WTC11 (cell line): ENCODE measurements around the gene FOXRED1. TPM values are rescaled to one million over a fixed set of nuclear protein-coding genes. Genes with fewer than 3 reads are reported as not detected.
A peak's percentile ranks its signal among the peaks of the same experiment; 100 is the strongest.

Experiments used
- ARID4B ChIP-seq: sonication (generic); formaldehyde crosslinking; IDR thresholded peaks from 2 replicates; pipeline ENCODE4 v1.8.0; 2023; ENCODE audit warnings: missing genetic modification reagents, mild to moderate bottlenecking, borderline replicate concordance
- ATF1 ChIP-seq: sonication (generic); formaldehyde crosslinking; IDR thresholded peaks from 2 replicates; pipeline ENCODE4 v1.8.1; 2023; ENCODE audit warnings: mild to moderate bottlenecking, moderate library complexity, missing genetic modification reagents
- ATF3 ChIP-seq: sonication (generic); formaldehyde crosslinking; conservative IDR thresholded peaks from 2 replicates; pipeline ENCODE4 v1.8.1; 2022; ENCODE audit warnings: mild to moderate bottlenecking, missing genetic modification reagents
- EMX1 ChIP-seq: fragments of 250-450 bp; sonication (Bioruptor Pico); IDR thresholded peaks from 2 replicates; pipeline ENCODE4 v1.8.0; 2021; ENCODE audit warnings: mild to moderate bottlenecking
- ESRRA ChIP-seq: sonication (generic); formaldehyde crosslinking; IDR thresholded peaks from 2 replicates; pipeline ENCODE4 v1.8.1; 2022; ENCODE audit warnings: mild to moderate bottlenecking, missing genetic modification reagents, borderline replicate concordance
- FOXJ3 ChIP-seq: sonication (generic); formaldehyde crosslinking; IDR thresholded peaks from 2 replicates; pipeline ENCODE4 v1.9.0; 2021; ENCODE audit warnings: missing genetic modification reagents, mild to moderate bottlenecking, borderline replicate concordance
- FOXK1 ChIP-seq: sonication (generic); formaldehyde crosslinking; IDR thresholded peaks from 2 replicates; pipeline ENCODE4 v1.8.0; 2022; ENCODE audit warnings: mild to moderate bottlenecking, moderate library complexity, missing genetic modification reagents
- FOXP1 ChIP-seq: sonication (generic); formaldehyde crosslinking; IDR thresholded peaks from 2 replicates; pipeline ENCODE4 v1.8.0; 2022; ENCODE audit warnings: missing genetic modification reagents, mild to moderate bottlenecking, moderate library complexity, borderline replicate concordance
- FOXP4 ChIP-seq: sonication (generic); formaldehyde crosslinking; IDR thresholded peaks from 2 replicates; pipeline ENCODE4 v1.8.0; 2022; ENCODE audit warnings: mild to moderate bottlenecking, missing genetic modification reagents
- GABPB1 ChIP-seq: sonication (generic); formaldehyde crosslinking; IDR thresholded peaks from 2 replicates; pipeline ENCODE4 v1.8.1; 2023; ENCODE audit warnings: mild to moderate bottlenecking, missing genetic modification reagents
- HMGA2 ChIP-seq: fragments of 250-450 bp; sonication (Bioruptor Pico); IDR thresholded peaks from 2 replicates; pipeline ENCODE4 v1.4.0; 2021; ENCODE audit warnings: mild to moderate bottlenecking, moderate library complexity
- MAX ChIP-seq: sonication (generic); formaldehyde crosslinking; IDR thresholded peaks from 2 replicates; pipeline ENCODE4 v1.8.0; 2022; ENCODE audit warnings: mild to moderate bottlenecking, missing genetic modification reagents
- MLX ChIP-seq: sonication (generic); formaldehyde crosslinking; IDR thresholded peaks from 2 replicates; pipeline ENCODE4 v1.8.1; 2023; ENCODE audit warnings: mild to moderate bottlenecking, missing genetic modification reagents, moderate library complexity
- NR3C1 ChIP-seq: sonication (generic); formaldehyde crosslinking; conservative IDR thresholded peaks from 2 replicates; pipeline ENCODE4 v1.8.1; 2023; ENCODE audit warnings: low read depth, mild to moderate bottlenecking, missing genetic modification reagents
- OVOL2 ChIP-seq: fragments of 250-450 bp; sonication (Bioruptor Pico); IDR thresholded peaks from 2 replicates; pipeline ENCODE4 v1.9.0; 2021; ENCODE audit warnings: mild to moderate bottlenecking, borderline replicate concordance
- RORB ChIP-seq: fragments of 250-450 bp; sonication (Bioruptor Pico); IDR thresholded peaks from 2 replicates; pipeline ENCODE4 v1.9.0; 2021; ENCODE audit warnings: mild to moderate bottlenecking
- SOX15 ChIP-seq: fragments of 250-450 bp; sonication (Bioruptor Pico); IDR thresholded peaks from 2 replicates; pipeline ENCODE4 v1.9.0; 2021; ENCODE audit warnings: mild to moderate bottlenecking
- STAT6 ChIP-seq: sonication (generic); formaldehyde crosslinking; conservative IDR thresholded peaks from 2 replicates; pipeline ENCODE4 v1.8.1; 2023; ENCODE audit warnings: mild to moderate bottlenecking, low read depth, missing genetic modification reagents, moderate library complexity
- TCF7 ChIP-seq: sonication (generic); formaldehyde crosslinking; IDR thresholded peaks from 2 replicates; pipeline ENCODE4 v1.8.0; 2022; ENCODE audit warnings: mild to moderate bottlenecking, low read depth, missing genetic modification reagents, moderate library complexity
- ZNF232 ChIP-seq: sonication (generic); formaldehyde crosslinking; IDR thresholded peaks from 2 replicates; pipeline ENCODE4 v1.8.0; 2022; ENCODE audit warnings: mild to moderate bottlenecking, missing genetic modification reagents
- ZNF263 ChIP-seq: sonication (generic); formaldehyde crosslinking; IDR thresholded peaks from 2 replicates; pipeline ENCODE4 v1.8.1; 2022; ENCODE audit warnings: low read depth, mild to moderate bottlenecking, moderate library complexity, missing genetic modification reagents
- ZNF281 ChIP-seq: sonication (generic); formaldehyde crosslinking; IDR thresholded peaks from 2 replicates; pipeline ENCODE4 v1.8.0; 2023; ENCODE audit warnings: mild to moderate bottlenecking, missing genetic modification reagents
- ZNF317 ChIP-seq: sonication (generic); formaldehyde crosslinking; IDR thresholded peaks from 2 replicates; pipeline ENCODE4 v1.8.1; 2023; ENCODE audit warnings: low read depth, mild to moderate bottlenecking, moderate library complexity, missing genetic modification reagents, borderline replicate concordance
- ZNF396 ChIP-seq: fragments of 250-450 bp; sonication (Bioruptor Pico); IDR thresholded peaks from 2 replicates; pipeline ENCODE4 v1.8.0; 2021; ENCODE audit warnings: mild to moderate bottlenecking, moderate library complexity, borderline replicate concordance
- ZNF423 ChIP-seq: fragments of 250-450 bp; sonication (Bioruptor Pico); IDR thresholded peaks from 2 replicates; pipeline ENCODE4 v2.1.2; 2022; ENCODE audit warnings: mild to moderate bottlenecking, moderate library complexity
- total RNA-seq: library from RNA; stranded (reverse); gene quantifications from 3 replicates; pipeline ENCODE4 v1.2.3, GENCODE V29; 2021

The FOXRED1 gene
- total RNA-seq, 1 experiment from 2014 or later = 61.9 TPM

- peak; percentile 85; the same call in 1 of the 2 replicates for TF ChIP-seq FOXP1 (CRISPR knock-in tag)
- TF ChIP-seq ZNF396 (CRISPR knock-in tag) = no peak
- TF ChIP-seq EMX1 (CRISPR knock-in tag) = no peak
- no peak for TF ChIP-seq GABPB1 (CRISPR knock-in tag)
- TF ChIP-seq ZNF263 = no peak
- TF ChIP-seq ESRRA (CRISPR knock-in tag) = peak; percentile 88; the same call in 1 of the 2 replicates
- peak; percentile 94; the same call in 1 of the 2 replicates for TF ChIP-seq NR3C1 (CRISPR knock-in tag)
- peak; percentile 93; the same call in 1 of the 2 replicates for TF ChIP-seq ATF1 (CRISPR knock-in tag)
- TF ChIP-seq FOXJ3 = no peak
- no peak for TF ChIP-seq HMGA2 (CRISPR knock-in tag)
- peak; percentile 94 for TF ChIP-seq ARID4B (CRISPR knock-in tag)
- TF ChIP-seq ZNF423 (CRISPR knock-in tag) = no peak
- TF ChIP-seq ZNF232 (CRISPR knock-in tag) = peak; percentile 50; the same call in 1 of the 2 replicates
- peak; percentile 95 for TF ChIP-seq MAX (CRISPR knock-in tag)
- peak; percentile 94 for TF ChIP-seq FOXP4 (CRISPR knock-in tag)
- no peak for TF ChIP-seq ATF3 (CRISPR knock-in tag)
- TF ChIP-seq SOX15 (CRISPR knock-in tag) = no peak
- TF ChIP-seq OVOL2 = no peak
- no peak for TF ChIP-seq TCF7 (CRISPR knock-in tag)
- peak; percentile 65 for TF ChIP-seq ZNF317 (CRISPR knock-in tag)
- TF ChIP-seq RORB = no peak
- peak; percentile 83; the same call in 1 of the 2 replicates for TF ChIP-seq ZNF281 (CRISPR knock-in tag)
- peak; percentile 72 for TF ChIP-seq FOXK1 (CRISPR knock-in tag)
- no peak for TF ChIP-seq MLX (CRISPR knock-in tag)
- no peak for TF ChIP-seq STAT6
Measured at GRCh38 chr11:126303623-126304456, 34.9 kb downstream of the FOXRED1 start, which contains the start of gene DCPS (continued).
